Fibroblast of pulmonary artery (primary cell): ENCODE results near the gene CCL28.

ENCODE experiments used
- DNase-seq: peaks from one replicate; pipeline ENCODE4 v3.0.0-alpha.2; 2010; ENCODE audit warnings: low read depth
- H3K4me3 ChIP-seq: replicated peaks from 2 replicates; pipeline ENCODE4 v1.5.1; 2011; ENCODE audit warnings: low read depth, mild to moderate bottlenecking, control low read depth, low read length, moderate library complexity
- TF ChIP-seq, protein P1 (sequence below): IDR thresholded peaks from 2 replicates; pipeline ENCODE4 v1.5.1; 2011; ENCODE audit warnings: mild to moderate bottlenecking, control low read depth, low read length, inconsistent platforms; ENCODE audit errors: missing control alignments

Gene CCL28

DNA sequence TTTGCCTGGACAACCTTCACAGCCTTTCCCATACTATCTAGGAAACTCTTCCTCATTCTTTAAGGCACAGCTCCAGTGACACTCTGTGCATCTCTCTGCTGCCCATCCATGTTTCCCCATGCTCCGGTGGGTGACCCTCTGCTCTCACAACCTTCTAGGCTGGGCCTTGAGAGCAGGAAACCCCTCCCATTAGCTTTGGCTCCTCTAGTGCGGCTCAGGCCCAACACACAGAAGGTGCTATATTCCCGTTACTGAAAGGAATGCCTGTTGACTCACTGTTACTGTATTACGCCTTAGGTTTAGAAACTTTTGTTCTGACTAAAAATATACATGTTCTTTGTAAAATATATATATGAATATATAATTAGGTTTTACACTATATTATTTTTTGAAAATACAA lies 8.1 kb upstream of the CCL28 start:
- DNase-seq: no peak
- TF ChIP-seq, protein P1, sequence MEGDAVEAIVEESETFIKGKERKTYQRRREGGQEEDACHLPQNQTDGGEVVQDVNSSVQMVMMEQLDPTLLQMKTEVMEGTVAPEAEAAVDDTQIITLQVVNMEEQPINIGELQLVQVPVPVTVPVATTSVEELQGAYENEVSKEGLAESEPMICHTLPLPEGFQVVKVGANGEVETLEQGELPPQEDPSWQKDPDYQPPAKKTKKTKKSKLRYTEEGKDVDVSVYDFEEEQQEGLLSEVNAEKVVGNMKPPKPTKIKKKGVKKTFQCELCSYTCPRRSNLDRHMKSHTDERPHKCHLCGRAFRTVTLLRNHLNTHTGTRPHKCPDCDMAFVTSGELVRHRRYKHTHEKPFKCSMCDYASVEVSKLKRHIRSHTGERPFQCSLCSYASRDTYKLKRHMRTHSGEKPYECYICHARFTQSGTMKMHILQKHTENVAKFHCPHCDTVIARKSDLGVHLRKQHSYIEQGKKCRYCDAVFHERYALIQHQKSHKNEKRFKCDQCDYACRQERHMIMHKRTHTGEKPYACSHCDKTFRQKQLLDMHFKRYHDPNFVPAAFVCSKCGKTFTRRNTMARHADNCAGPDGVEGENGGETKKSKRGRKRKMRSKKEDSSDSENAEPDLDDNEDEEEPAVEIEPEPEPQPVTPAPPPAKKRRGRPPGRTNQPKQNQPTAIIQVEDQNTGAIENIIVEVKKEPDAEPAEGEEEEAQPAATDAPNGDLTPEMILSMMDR: no peak
- H3K4me3 ChIP-seq: no peak overlapping the region

DNA sequence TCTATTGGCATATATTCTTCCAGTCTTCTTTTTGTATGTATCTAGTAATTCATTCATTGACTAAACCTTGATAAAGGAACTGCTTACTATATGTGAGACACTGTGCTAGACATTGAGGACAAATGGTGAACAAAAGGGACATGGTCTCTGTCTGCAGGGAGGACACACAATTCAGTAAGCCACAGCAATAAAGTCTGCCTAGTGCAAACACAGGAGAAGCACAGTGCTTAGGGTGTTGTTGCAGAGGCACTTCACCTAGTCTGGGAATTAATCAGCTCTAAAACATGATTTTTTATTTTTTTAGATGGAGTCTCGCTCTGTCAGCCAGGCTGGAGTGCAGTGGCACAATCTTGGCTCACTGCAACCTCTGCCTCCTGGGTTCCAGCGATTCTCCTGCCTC lies 6.4 kb upstream of the CCL28 start:
- DNase-seq: no peak
- TF ChIP-seq, protein P1: no peak
- H3K4me3 ChIP-seq: no peak overlapping the region

DNA sequence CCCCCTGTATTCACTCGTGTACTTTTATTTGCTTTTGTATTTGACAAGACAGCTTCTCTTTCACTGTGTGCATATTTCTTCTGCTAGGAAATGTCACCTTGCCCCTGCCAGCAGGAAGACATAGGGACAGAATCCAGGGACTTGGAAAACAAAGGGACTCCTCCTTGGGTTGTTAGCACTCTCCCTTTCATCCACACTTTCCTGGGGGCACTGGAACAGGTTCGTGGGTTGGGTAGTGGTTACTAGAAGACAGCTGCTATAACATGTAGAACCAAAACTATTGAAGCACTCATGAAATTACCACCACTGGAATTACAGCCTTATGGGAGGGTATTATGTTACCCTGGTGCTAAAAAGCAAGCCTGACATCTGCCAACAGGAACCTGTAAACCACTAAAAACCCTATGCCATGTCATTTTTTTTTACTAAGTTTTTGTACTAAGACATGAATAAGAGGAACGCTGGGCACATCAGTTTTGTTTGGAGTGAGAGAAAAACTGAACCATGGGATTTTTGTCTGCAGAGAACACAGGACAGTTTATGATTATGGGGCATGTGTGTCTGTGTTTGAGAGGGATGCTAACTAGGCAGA lies 4.7 kb upstream of the CCL28 start:
- no peak overlapping the region for H3K4me3 ChIP-seq
- TF ChIP-seq, protein P1: no peak
- no peak for DNase-seq

DNA sequence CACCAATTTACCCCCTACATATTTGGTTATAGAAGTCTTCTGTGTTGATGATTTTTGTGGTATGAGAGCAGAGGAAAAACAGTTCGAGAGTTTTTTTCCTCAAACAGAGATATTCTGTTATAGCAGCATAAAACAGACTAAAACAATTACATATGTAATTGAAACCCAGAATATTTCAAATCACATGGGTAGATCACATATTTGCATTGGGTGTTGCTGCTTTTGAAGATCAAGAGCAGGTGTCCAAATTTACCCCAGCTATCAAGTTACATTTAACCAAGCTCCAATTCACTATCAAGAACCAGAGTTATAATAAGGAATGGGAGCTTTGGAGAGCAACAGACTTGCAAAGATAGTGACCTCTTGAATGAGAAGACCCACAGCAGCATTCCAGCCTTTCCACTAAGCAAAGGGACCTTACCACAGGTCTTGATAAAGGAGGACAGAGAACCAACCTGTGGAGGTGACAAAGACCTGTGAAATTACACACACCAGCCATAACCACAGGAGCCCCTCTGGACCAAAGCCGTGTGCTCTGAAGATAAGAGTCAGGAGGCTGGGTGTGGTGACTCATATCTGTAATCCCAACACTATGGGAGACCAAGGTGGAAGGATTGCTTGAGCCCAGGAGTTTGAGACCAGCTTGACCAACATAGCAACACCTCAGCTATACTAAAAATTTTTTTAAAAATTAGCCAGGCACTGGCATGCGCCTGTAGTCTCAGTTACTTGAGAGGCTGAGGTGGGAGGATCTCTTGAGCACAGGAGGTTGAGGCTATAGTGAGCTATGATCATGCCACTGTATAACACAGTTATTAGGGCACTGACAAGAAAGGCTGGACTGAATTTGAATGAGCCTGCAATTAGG lies 4.0 kb upstream of the CCL28 start:
- TF ChIP-seq, protein P1: no peak
- no peak for DNase-seq

DNA sequence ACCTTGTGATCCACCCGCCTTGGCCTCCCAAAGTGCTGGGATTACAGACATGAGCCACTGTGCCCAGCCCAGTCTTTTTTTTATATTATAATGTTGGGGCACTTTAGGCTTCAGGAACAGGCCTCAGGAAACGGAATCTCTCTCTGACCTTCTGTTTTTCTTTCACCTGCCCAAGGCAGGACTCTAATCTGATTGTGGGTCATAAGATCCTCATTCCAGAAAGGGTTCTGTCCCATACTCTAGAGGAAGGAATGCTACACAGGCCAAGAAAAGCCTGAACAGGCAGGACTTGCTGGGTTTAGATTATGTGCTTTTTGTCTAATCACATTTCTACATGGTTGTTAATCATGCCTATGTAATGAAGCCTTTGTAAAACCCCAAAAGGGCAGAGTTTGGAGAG lies 1.8 kb upstream of the CCL28 start:
- TF ChIP-seq, protein P1: no peak
- H3K4me3 ChIP-seq: no peak overlapping the region
- no peak for DNase-seq

More for the DNA sequence above, 4.0 kb upstream of the CCL28 start:
- no peak overlapping the region for H3K4me3 ChIP-seq

DNA sequence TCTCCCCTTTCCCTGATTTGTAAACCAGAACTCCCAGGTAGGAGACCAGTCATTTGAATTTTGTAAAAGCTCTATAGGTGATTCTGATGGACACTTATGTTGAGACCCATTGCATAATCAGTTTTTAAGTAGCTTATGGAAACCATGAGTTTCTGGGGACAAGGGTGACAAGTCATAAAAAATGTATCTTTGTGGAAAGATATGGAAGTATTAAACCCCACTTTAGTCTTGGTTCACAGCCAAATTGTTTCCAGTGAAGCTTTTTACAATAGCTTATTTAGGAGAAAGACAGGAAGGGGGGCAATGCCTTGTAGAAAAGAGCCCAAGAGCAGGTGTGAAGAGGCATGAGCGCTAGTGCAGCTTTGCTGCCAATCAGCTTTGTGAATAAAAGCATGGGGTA lies 453 bp upstream of the CCL28 start:
- no peak for DNase-seq
- TF ChIP-seq, protein P1: no peak
- H3K4me3 ChIP-seq: no peak overlapping the region
